WTC11 (cell line): ENCODE results near the gene LARP1B. TPM values are rescaled to one million over a fixed set of nuclear protein-coding genes. Genes with fewer than 3 reads are reported as not detected.

Experiments
- ATAC-seq: fragments of 200-7000 bp; cut with Tn5 transposase; 2 replicates; pipeline ENCODE4 v1.10.0; 2021; ENCODE audit warnings: mild to moderate bottlenecking, moderate library complexity
- CTCF ChIA-PET: fragments of 300-600 bp; sonication (Branson Sonifier 250); formaldehyde crosslinking; loops from one replicate; lab custom pipeline; 2021; ENCODE audit warnings: antibody characterized with exemption; lab: Charles Lee
- POLR2A ChIA-PET: fragments of 350-600 bp; sonication (Branson Sonifier 250); formaldehyde crosslinking; loops from one replicate; lab custom pipeline; 2021; ENCODE audit warnings: antibody characterized with exemption; lab: Charles Lee
- DNase-seq: peaks from one replicate; pipeline ENCODE4 v3.0.0; 2021; ENCODE audit warnings: low spot score
- H3K27ac Mint-ChIP-seq: 2 replicates; pipeline ENCODE4 v1.8.0; 2021; ENCODE audit warnings: mixed read lengths
- H3K27me3 Mint-ChIP-seq: 2 replicates; pipeline ENCODE4 v1.8.0; 2021; ENCODE audit warnings: low read depth, mild to moderate bottlenecking, moderate library complexity, mixed read lengths
- H3K36me3 Mint-ChIP-seq: 2 replicates; pipeline ENCODE4 v1.8.0; 2021; ENCODE audit warnings: mixed read lengths
- H3K4me1 Mint-ChIP-seq: 2 replicates; pipeline ENCODE4 v1.8.0; 2022; ENCODE audit warnings: mixed read lengths
- H3K4me3 Mint-ChIP-seq: 2 replicates; pipeline ENCODE4 v1.8.0; 2021; ENCODE audit warnings: mild to moderate bottlenecking, moderate library complexity, mixed read lengths
- H3K9me3 Mint-ChIP-seq: 2 replicates; pipeline ENCODE4 v1.8.0; 2021; ENCODE audit warnings: mixed read lengths
- CBFB ChIP-seq: sonication (generic); formaldehyde crosslinking; IDR thresholded peaks from 2 replicates; pipeline ENCODE4 v1.8.1; 2022; ENCODE audit warnings: mild to moderate bottlenecking, low read depth, missing genetic modification reagents
- CREB1 ChIP-seq: sonication (generic); formaldehyde crosslinking; IDR thresholded peaks from 2 replicates; pipeline ENCODE4 v1.8.0; 2023; ENCODE audit warnings: mild to moderate bottlenecking, missing genetic modification reagents
- E2F4 ChIP-seq: sonication (generic); formaldehyde crosslinking; IDR thresholded peaks from 2 replicates; pipeline ENCODE4 v1.8.1; 2022; ENCODE audit warnings: low read depth, mild to moderate bottlenecking, moderate library complexity, missing genetic modification reagents, borderline replicate concordance
- EMX1 ChIP-seq: fragments of 250-450 bp; sonication (Bioruptor Pico); IDR thresholded peaks from 2 replicates; pipeline ENCODE4 v1.8.0; 2021; ENCODE audit warnings: mild to moderate bottlenecking
- ESRRA ChIP-seq: sonication (generic); formaldehyde crosslinking; IDR thresholded peaks from 2 replicates; pipeline ENCODE4 v1.8.1; 2022; ENCODE audit warnings: mild to moderate bottlenecking, missing genetic modification reagents, borderline replicate concordance
- ETV6 ChIP-seq: sonication (generic); formaldehyde crosslinking; IDR thresholded peaks from 2 replicates; pipeline ENCODE4 v1.8.1; 2022; ENCODE audit warnings: mild to moderate bottlenecking, missing genetic modification reagents
- FOXJ3 ChIP-seq: sonication (generic); formaldehyde crosslinking; IDR thresholded peaks from 2 replicates; pipeline ENCODE4 v1.9.0; 2021; ENCODE audit warnings: missing genetic modification reagents, mild to moderate bottlenecking, borderline replicate concordance
- FOXK1 ChIP-seq: sonication (generic); formaldehyde crosslinking; IDR thresholded peaks from 2 replicates; pipeline ENCODE4 v1.8.0; 2022; ENCODE audit warnings: mild to moderate bottlenecking, moderate library complexity, missing genetic modification reagents
- GABPB1 ChIP-seq: sonication (generic); formaldehyde crosslinking; IDR thresholded peaks from 2 replicates; pipeline ENCODE4 v1.8.1; 2023; ENCODE audit warnings: mild to moderate bottlenecking, missing genetic modification reagents
- GTF2I ChIP-seq: fragments of 250-450 bp; sonication (Bioruptor Pico); conservative IDR thresholded peaks from 2 replicates; pipeline ENCODE4 v1.4.0; 2021; ENCODE audit warnings: mild to moderate bottlenecking
- HMGA2 ChIP-seq: fragments of 250-450 bp; sonication (Bioruptor Pico); IDR thresholded peaks from 2 replicates; pipeline ENCODE4 v1.4.0; 2021; ENCODE audit warnings: mild to moderate bottlenecking, moderate library complexity
- IRF1 ChIP-seq: sonication (generic); formaldehyde crosslinking; IDR thresholded peaks from 2 replicates; pipeline ENCODE4 v1.8.0; 2023; ENCODE audit warnings: missing genetic modification reagents
- JAZF1 ChIP-seq: fragments of 250-450 bp; sonication (Bioruptor Pico); IDR thresholded peaks from 2 replicates; pipeline ENCODE4 v1.9.0; 2021; ENCODE audit warnings: moderate library complexity, mild to moderate bottlenecking, inconsistent platforms
- MAX ChIP-seq: sonication (generic); formaldehyde crosslinking; IDR thresholded peaks from 2 replicates; pipeline ENCODE4 v1.8.0; 2022; ENCODE audit warnings: mild to moderate bottlenecking, missing genetic modification reagents
- MXD4 ChIP-seq: fragments of 250-450 bp; sonication (Bioruptor Pico); IDR thresholded peaks from 2 replicates; pipeline ENCODE4 v1.8.0; 2021; ENCODE audit warnings: mild to moderate bottlenecking, moderate library complexity, borderline replicate concordance
- MYBL2 ChIP-seq: sonication (generic); formaldehyde crosslinking; IDR thresholded peaks from 2 replicates; pipeline ENCODE4 v1.8.1; 2023; ENCODE audit warnings: mild to moderate bottlenecking, moderate library complexity, missing genetic modification reagents
- RELA ChIP-seq: sonication (generic); formaldehyde crosslinking; IDR thresholded peaks from 2 replicates; pipeline ENCODE4 v1.8.1; 2022; ENCODE audit warnings: missing genetic modification reagents, mild to moderate bottlenecking, borderline replicate concordance
- RORB ChIP-seq: fragments of 250-450 bp; sonication (Bioruptor Pico); IDR thresholded peaks from 2 replicates; pipeline ENCODE4 v1.9.0; 2021; ENCODE audit warnings: mild to moderate bottlenecking
- SMAD3 ChIP-seq: sonication (generic); formaldehyde crosslinking; IDR thresholded peaks from 2 replicates; pipeline ENCODE4 v1.8.0; 2022; ENCODE audit warnings: missing genetic modification reagents, mild to moderate bottlenecking, borderline replicate concordance
- SOX15 ChIP-seq: fragments of 250-450 bp; sonication (Bioruptor Pico); IDR thresholded peaks from 2 replicates; pipeline ENCODE4 v1.9.0; 2021; ENCODE audit warnings: mild to moderate bottlenecking
- TEAD4 ChIP-seq: sonication (generic); formaldehyde crosslinking; IDR thresholded peaks from 2 replicates; pipeline ENCODE4 v1.8.0; 2022; ENCODE audit warnings: mild to moderate bottlenecking, missing genetic modification reagents
- ZBTB43 ChIP-seq: sonication (generic); formaldehyde crosslinking; IDR thresholded peaks from 2 replicates; pipeline ENCODE4 v1.8.1; 2023; ENCODE audit warnings: mild to moderate bottlenecking, missing genetic modification reagents
- ZNF138 ChIP-seq: sonication (generic); formaldehyde crosslinking; conservative IDR thresholded peaks from 2 replicates; pipeline ENCODE4 v1.8.1; 2022; ENCODE audit warnings: mild to moderate bottlenecking, moderate library complexity, missing genetic modification reagents
- ZNF232 ChIP-seq: sonication (generic); formaldehyde crosslinking; IDR thresholded peaks from 2 replicates; pipeline ENCODE4 v1.8.0; 2022; ENCODE audit warnings: mild to moderate bottlenecking, missing genetic modification reagents
- ZNF317 ChIP-seq: sonication (generic); formaldehyde crosslinking; IDR thresholded peaks from 2 replicates; pipeline ENCODE4 v1.8.1; 2023; ENCODE audit warnings: low read depth, mild to moderate bottlenecking, moderate library complexity, missing genetic modification reagents, borderline replicate concordance
- ZNF396 ChIP-seq: fragments of 250-450 bp; sonication (Bioruptor Pico); IDR thresholded peaks from 2 replicates; pipeline ENCODE4 v1.8.0; 2021; ENCODE audit warnings: mild to moderate bottlenecking, moderate library complexity, borderline replicate concordance
- ZNF416 ChIP-seq: fragments of 250-450 bp; sonication (Bioruptor Pico); IDR thresholded peaks from 2 replicates; pipeline ENCODE4 v1.9.0; 2021; ENCODE audit warnings: mild to moderate bottlenecking, inconsistent platforms
- ZNF512 ChIP-seq: sonication (generic); formaldehyde crosslinking; IDR thresholded peaks from 2 replicates; pipeline ENCODE4 v1.8.1; 2022; ENCODE audit warnings: missing genetic modification reagents, borderline replicate concordance
- ZNF671 ChIP-seq: fragments of 250-450 bp; sonication (Bioruptor Pico); IDR thresholded peaks from 2 replicates; pipeline ENCODE4 v1.8.0; 2021; ENCODE audit warnings: mild to moderate bottlenecking
- total RNA-seq: library from RNA; stranded (reverse); gene quantifications from 3 replicates; pipeline ENCODE4 v1.2.3, GENCODE V29; 2021

The LARP1B gene
- total RNA-seq, 1 experiment from 2014 or later: 35.6 TPM

GRCh38 chr4:128221586-128221985 lies 160.5 kb downstream of the LARP1B start:
- Mint-ChIP-seq H3K27me3 (no peaks in the 10 kb centered on the region), H3K4me3 (no peak overlapping the region), H3K9me3 (no peaks in the 10 kb centered on the region), H3K4me1 (no peaks in the 10 kb centered on the region), H3K27ac (no peak overlapping the region), H3K36me3 (no peaks in the 10 kb centered on the region)
- ATAC-seq: no peak
- ChIA-PET CTCF (no interaction called here), POLR2A (no interaction called here)
- no peak for DNase-seq
- TF ChIP-seq RORB (no peak), IRF1 (no peak), ZNF512 (CRISPR knock-in tag) (no peak), E2F4 (CRISPR knock-in tag) (no peak)

GRCh38 chr4:128225148-128225547 lies 164.0 kb downstream of the LARP1B start:
- Mint-ChIP-seq H3K27ac (no peak overlapping the region), H3K4me3 (no peak overlapping the region), H3K4me1 (0 out of 2 replicates have a peak, but pooled peaks cover 2% of the 10 kb centered on the region), H3K9me3 (peaks cover 8% of the 10 kb centered on the region), H3K27me3 (no peaks in the 10 kb centered on the region), H3K36me3 (no peaks in the 10 kb centered on the region; the same call in 1 of the 2 replicates)
- CTCF ChIA-PET: interaction anchor here (1.4 kb wide), 1 partner anchor 156 kb away, joined by 5 read pairs; no protein-coding TSS in a partner anchor
- TF ChIP-seq SMAD3 (CRISPR knock-in tag): no peak
- TF ChIP-seq JAZF1 (CRISPR knock-in tag): no peak
- no peak for TF ChIP-seq MAX
- TF ChIP-seq RORB: no peak
- TF ChIP-seq SOX15 (CRISPR knock-in tag): no peak
- TF ChIP-seq EMX1 (CRISPR knock-in tag): no peak
- no peak for TF ChIP-seq CBFB (CRISPR knock-in tag)
- no peak for TF ChIP-seq ETV6 (CRISPR knock-in tag)
- TF ChIP-seq ZNF232 (CRISPR knock-in tag): no peak
- TF ChIP-seq FOXK1 (CRISPR knock-in tag): no peak
- no peak for TF ChIP-seq HMGA2 (CRISPR knock-in tag)
- TF ChIP-seq ZNF396 (CRISPR knock-in tag): no peak
- no peak for TF ChIP-seq TEAD4 (CRISPR knock-in tag)
- ATAC-seq (no peak), DNase-seq (no peak)
- POLR2A ChIA-PET: no interaction called here

GRCh38 chr4:128227991-128228571 lies 167.0 kb downstream of the LARP1B start:
- ATAC-seq: no peak
- TF ChIP-seq RELA (CRISPR knock-in tag) (no peak), MYBL2 (CRISPR knock-in tag) (no peak), ZNF416 (CRISPR knock-in tag) (no peak), MXD4 (no peak), ESRRA (CRISPR knock-in tag) (no peak), ZNF317 (CRISPR knock-in tag) (no peak), ZNF671 (no peak), FOXJ3 (CRISPR knock-in tag) (no peak), ZNF138 (CRISPR knock-in tag) (no peak), GTF2I (CRISPR knock-in tag) (no peak), ZBTB43 (CRISPR knock-in tag) (no peak), CREB1 (no peak), GABPB1 (CRISPR knock-in tag) (no peak)

More at GRCh38 chr4:128227991-128228571, 167.0 kb downstream of the LARP1B start:
- Mint-ChIP-seq H3K27ac (no peak overlapping the region), H3K27me3 (no peaks in the 10 kb centered on the region), H3K4me3 (no peak overlapping the region), H3K36me3 (no peaks in the 10 kb centered on the region; the same call in 1 of the 2 replicates), H3K9me3 (peaks cover 8% of the 10 kb centered on the region), H3K4me1 (0 out of 2 replicates have a peak, but pooled peaks cover 2% of the 10 kb centered on the region)
- ChIA-PET CTCF (no interaction called here), POLR2A (no interaction called here)
- no peak for DNase-seq
